Activated T-cell treated with anti-CD3 and anti-CD28 coated beads, Interleukin-2, amount 50 U/mL, for 72 hours (primary cell): ENCODE results near the gene NSUN2. TPM values are rescaled to one million over a fixed set of nuclear protein-coding genes. Genes with fewer than 3 reads are reported as not detected.

Experiments used
- ATAC-seq, 2 donors: fragments of 150-1000 bp; cut with Tn5 transposase; replicated peaks in 1 of 2; 2 replicates each; pipeline ENCODE4 v1.10.0; 2021; ENCODE audit warnings: moderate library complexity in 2 of 2, mild to moderate bottlenecking in 1 of 2
- DNase-seq, 2 donors: peaks; one replicate each; pipeline ENCODE4 v3.0.0; 2021 to 2022; ENCODE audit warnings: mixed read lengths in 1 of 2
- H3K27ac Mint-ChIP-seq: one replicate; pipeline ENCODE4 v1.8.0; 2022; ENCODE audit warnings: mild to moderate bottlenecking, moderate library complexity, mixed read lengths
- H3K27me3 Mint-ChIP-seq: one replicate; pipeline ENCODE4 v1.8.0; 2022; ENCODE audit warnings: low read depth, mixed read lengths
- H3K36me3 Mint-ChIP-seq, 2 donors: one replicate each; pipeline ENCODE4 v1.8.0; 2022; ENCODE audit warnings: mixed read lengths in 2 of 2, mild to moderate bottlenecking in 1 of 2; ENCODE audit not compliant: insufficient read depth in 2 of 2
- H3K4me1 Mint-ChIP-seq: one replicate; pipeline ENCODE4 v1.8.0; 2022; ENCODE audit warnings: low read depth, mixed read lengths
- H3K4me3 Mint-ChIP-seq, 2 donors: one replicate each; pipeline ENCODE4 v1.8.0; 2022; ENCODE audit warnings: mild to moderate bottlenecking in 2 of 2, mixed read lengths in 2 of 2, moderate library complexity in 2 of 2
- H3K9me3 Mint-ChIP-seq, 2 donors: one replicate each; pipeline ENCODE4 v1.8.0; 2022; ENCODE audit warnings: mixed read lengths in 2 of 2
- total RNA-seq, 2 donors: library from RNA; stranded (reverse); gene quantifications; one replicate each; pipeline ENCODE4 v1.2.3, GENCODE V29; 2022

Gene NSUN2
- total RNA-seq, 2 donors from 2014 or later, result 78.7 to 79.0 TPM

- Mint-ChIP-seq H3K27ac (no peak overlapping the region), H3K4me3 (no peak overlapping the region), H3K27me3 (no peaks in the 10 kb centered on the region), H3K4me1 (peaks cover 5% of the 10 kb centered on the region), H3K36me3 (peaks cover 6 to 10% of the 10 kb centered on the region in 2 donors), H3K9me3 (no peaks in the 10 kb centered on the region)
- DNase-seq, result no peak
- no peak for ATAC-seq
Observed at GRCh38 chr5:6637022-6637421, 4.2 kb upstream of the NSUN2 start.

GRCh38 chr5:6636293-6636692 is 3.4 kb upstream of the NSUN2 start:
- H3K4me1 Mint-ChIP-seq, result peaks cover 9% of the 10 kb centered on the region
- H3K4me3 Mint-ChIP-seq, result no peak overlapping the region
- no peaks in the 10 kb centered on the region for H3K9me3 Mint-ChIP-seq
- ATAC-seq (no peak), DNase-seq (no peak)
- H3K27me3 Mint-ChIP-seq, result no peaks in the 10 kb centered on the region
- H3K36me3 Mint-ChIP-seq, result peaks cover 7 to 11% of the 10 kb centered on the region in 2 donors
- H3K27ac Mint-ChIP-seq, result no peak overlapping the region

- H3K4me1 Mint-ChIP-seq, result peaks cover 23% of the 10 kb centered on the region
- no peaks in the 10 kb centered on the region for H3K27me3 Mint-ChIP-seq
- ATAC-seq (no peak), DNase-seq (no peak)
- peak overlapping the region; percentile 64 to 100 for H3K4me3 Mint-ChIP-seq
- no peak overlapping the region for H3K27ac Mint-ChIP-seq
- no peaks in the 10 kb centered on the region for H3K9me3 Mint-ChIP-seq
- H3K36me3 Mint-ChIP-seq, result peaks cover 11 to 25% of the 10 kb centered on the region in 2 donors
Observed at GRCh38 chr5:6634788-6635430, 2.1 kb upstream of the NSUN2 start.

- Mint-ChIP-seq H3K27me3 (no peaks in the 10 kb centered on the region), H3K27ac (no peak overlapping the region), H3K4me3 (peak overlapping the region; percentile 98 to 100), H3K9me3 (no peaks in the 10 kb centered on the region), H3K4me1 (peaks cover 29% of the 10 kb centered on the region), H3K36me3 (peaks cover 13 to 28% of the 10 kb centered on the region in 2 donors)
- ATAC-seq (no peak), DNase-seq (peak in 1 of 2 donors; percentile 6)
Observed at GRCh38 chr5:6634306-6634705, 1.5 kb upstream of the NSUN2 start.

- Mint-ChIP-seq H3K36me3 (peaks cover 13 to 31% of the 10 kb centered on the region in 2 donors), H3K4me1 (peaks cover 35% of the 10 kb centered on the region), H3K4me3 (peak overlapping the region; percentile 98 to 100), H3K9me3 (no peaks in the 10 kb centered on the region), H3K27me3 (no peaks in the 10 kb centered on the region), H3K27ac (peak overlapping the region; percentile 76)
- ATAC-seq (peak; percentile 68 to 70), DNase-seq (no peak)
Observed at GRCh38 chr5:6633469-6634245, 813 bp upstream of the NSUN2 start.

GRCh38 chr5:6632324-6632887 is 438 bp downstream of the NSUN2 start:
- ATAC-seq, result no peak
- H3K4me1 Mint-ChIP-seq, result peaks cover 45% of the 10 kb centered on the region
- no peaks in the 10 kb centered on the region for H3K9me3 Mint-ChIP-seq
- no peak for DNase-seq
- H3K27me3 Mint-ChIP-seq, result no peaks in the 10 kb centered on the region
- peak overlapping the region; percentile 99 for H3K27ac Mint-ChIP-seq
- peaks cover 13 to 37% of the 10 kb centered on the region in 2 donors for H3K36me3 Mint-ChIP-seq
- H3K4me3 Mint-ChIP-seq, result peak overlapping the region; percentile 98 to 100

- peaks cover 13 to 37% of the 10 kb centered on the region in 2 donors for H3K36me3 Mint-ChIP-seq
- H3K27ac Mint-ChIP-seq, result peak overlapping the region; percentile 99
Observed at GRCh38 chr5:6631441-6631840, 1.4 kb downstream of the NSUN2 start.

GRCh38 chr5:6626508-6626907 is 6.3 kb downstream of the NSUN2 start:
- ATAC-seq, result no peak
- no peak for DNase-seq
- Mint-ChIP-seq H3K27me3 (no peaks in the 10 kb centered on the region), H3K36me3 (peaks cover 36 to 67% of the 10 kb centered on the region in 2 donors), H3K4me1 (peaks cover 58% of the 10 kb centered on the region), H3K9me3 (peaks cover 0 to 3% of the 10 kb centered on the region in 2 donors), H3K27ac (no peak overlapping the region), H3K4me3 (no peak overlapping the region)

More at GRCh38 chr5:6631441-6631840, 1.4 kb downstream of the NSUN2 start:
- Mint-ChIP-seq H3K9me3 (no peaks in the 10 kb centered on the region), H3K27me3 (no peaks in the 10 kb centered on the region), H3K4me3 (peak overlapping the region; percentile 98 to 100), H3K4me1 (peaks cover 45% of the 10 kb centered on the region)
- ATAC-seq, result no peak
- DNase-seq, result no peak

- DNase-seq, result no peak
- Mint-ChIP-seq H3K9me3 (peaks cover 0 to 3% of the 10 kb centered on the region in 2 donors), H3K27me3 (no peaks in the 10 kb centered on the region), H3K4me1 (peaks cover 32% of the 10 kb centered on the region), H3K4me3 (no peak overlapping the region), H3K27ac (no peak overlapping the region), H3K36me3 (peaks cover 36 to 63% of the 10 kb centered on the region in 2 donors)
- no peak for ATAC-seq
Observed at GRCh38 chr5:6623941-6624340, 8.9 kb downstream of the NSUN2 start.

GRCh38 chr5:6623228-6623627 is 9.6 kb downstream of the NSUN2 start:
- Mint-ChIP-seq H3K4me1 (peaks cover 25% of the 10 kb centered on the region), H3K4me3 (no peak overlapping the region)

GRCh38 chr5:6616632-6617031 is 16.2 kb downstream of the NSUN2 start:
- DNase-seq (no peak), ATAC-seq (no peak)
- H3K9me3 Mint-ChIP-seq, result no peaks in the 10 kb centered on the region
- H3K27me3 Mint-ChIP-seq, result no peaks in the 10 kb centered on the region
- H3K36me3 Mint-ChIP-seq, result peaks cover 21 to 47% of the 10 kb centered on the region in 2 donors
- H3K27ac Mint-ChIP-seq, result no peak overlapping the region
- peaks cover 5% of the 10 kb centered on the region for H3K4me1 Mint-ChIP-seq
- H3K4me3 Mint-ChIP-seq, result no peak overlapping the region

More at GRCh38 chr5:6623228-6623627, 9.6 kb downstream of the NSUN2 start:
- H3K27ac Mint-ChIP-seq, result no peak overlapping the region
- H3K36me3 Mint-ChIP-seq, result peaks cover 39 to 63% of the 10 kb centered on the region in 2 donors
- peaks cover 0 to 3% of the 10 kb centered on the region in 2 donors for H3K9me3 Mint-ChIP-seq
- no peaks in the 10 kb centered on the region for H3K27me3 Mint-ChIP-seq
- no peak for ATAC-seq
- DNase-seq, result no peak

GRCh38 chr5:6615034-6615815 is 17.6 kb downstream of the NSUN2 start:
- Mint-ChIP-seq H3K4me3 (no peak overlapping the region), H3K4me1 (peaks cover 9% of the 10 kb centered on the region), H3K27ac (no peak overlapping the region)

More at GRCh38 chr5:6615034-6615815, 17.6 kb downstream of the NSUN2 start:
- Mint-ChIP-seq H3K27me3 (no peaks in the 10 kb centered on the region), H3K36me3 (peaks cover 18 to 43% of the 10 kb centered on the region in 2 donors), H3K9me3 (no peaks in the 10 kb centered on the region)
- ATAC-seq (no peak), DNase-seq (no peak)
